Common myeloid progenitor, CD34-positive (primary cell): ENCODE measurements around the gene KCNG2.

Source experiments
- CTCF ChIA-PET: fragments of 350-600 bp; sonication (Branson Sonifier 250); formaldehyde crosslinking; loops from one replicate; lab custom pipeline; 2021; ENCODE audit warnings: antibody characterized with exemption; lab: Charles Lee
- POLR2A ChIA-PET: fragments of 350-600 bp; sonication (Branson Sonifier 250); formaldehyde crosslinking; loops from one replicate; lab custom pipeline; 2021; ENCODE audit warnings: antibody characterized with exemption; lab: Charles Lee
- DNase-seq, 3 donors: peaks; one replicate each; pipeline versions ENCODE4 v3.0.0 to v3.0.0-alpha.2; 2013
- H3K27ac ChIP-seq, 2 experiments: 1 replicate in 1 of 2; 2 replicates in 1 of 2; pipeline ENCODE4 v1.7.0; 2013; ENCODE audit warnings: inconsistent platforms in 2 of 2, low read length in 2 of 2, mild to moderate bottlenecking in 2 of 2, low read depth in 1 of 2, moderate library complexity in 1 of 2; ENCODE audit not compliant: severe bottlenecking in 2 of 2, insufficient read depth in 1 of 2, poor library complexity in 1 of 2
- H3K27me3 ChIP-seq, 5 experiments: replicated peaks in 2 of 5; 1 replicate in 3 of 5; 2 replicates in 2 of 5; pipeline versions ENCODE4 v1.6.1 to v1.7.0; 2013; ENCODE audit warnings: low read length in 4 of 5, mild to moderate bottlenecking in 2 of 5, moderate library complexity in 2 of 5, inconsistent platforms in 1 of 5; ENCODE audit not compliant: insufficient read depth in 5 of 5, control insufficient read depth in 4 of 5
- H3K36me3 ChIP-seq, 4 experiments: 1 replicate in 2 of 4; 2 replicates in 2 of 4; pipeline versions ENCODE4 v1.6.1 to v1.7.0; 2013; ENCODE audit warnings: low read length in 3 of 4, control low read depth in 1 of 4, mild to moderate bottlenecking in 1 of 4; ENCODE audit not compliant: control insufficient read depth in 4 of 4, insufficient read depth in 4 of 4
- H3K4me1 ChIP-seq, 4 experiments: 1 replicate in 3 of 4; 2 replicates in 1 of 4; pipeline versions ENCODE4 v1.6.1 to v1.7.1; 2013; ENCODE audit warnings: low read length in 3 of 4, mild to moderate bottlenecking in 3 of 4, control low read depth in 1 of 4, inconsistent platforms in 1 of 4, moderate library complexity in 1 of 4; ENCODE audit not compliant: control insufficient read depth in 4 of 4, insufficient read depth in 4 of 4; ENCODE audit errors: control extremely low read depth in 1 of 4
- H3K4me3 ChIP-seq, 7 experiments: 1 replicate in 4 of 7; 2 replicates in 3 of 7; pipeline versions ENCODE4 v1.5.1 to v1.7.0; 2013; ENCODE audit warnings: mild to moderate bottlenecking in 7 of 7, low read length in 6 of 7, moderate library complexity in 6 of 7, inconsistent platforms in 2 of 7, low read depth in 2 of 7, control low read depth in 1 of 7; ENCODE audit not compliant: insufficient read depth in 4 of 7, control insufficient read depth in 1 of 7; ENCODE audit errors: extremely low read depth in 1 of 7
- H3K9me3 ChIP-seq, 5 experiments: 1 replicate in 4 of 5; 2 replicates in 1 of 5; pipeline versions ENCODE4 v1.6.1 to v1.7.1; 2013; ENCODE audit warnings: low read length in 4 of 5, mild to moderate bottlenecking in 2 of 5, inconsistent platforms in 1 of 5, low read depth in 1 of 5, moderate library complexity in 1 of 5; ENCODE audit not compliant: control insufficient read depth in 4 of 5, insufficient read depth in 2 of 5; ENCODE audit errors: control extremely low read depth in 1 of 5
- WGBS: methylation state at CpG from one replicate; pipeline ENCODE4 v1.1.5; 2013; ENCODE audit not compliant: insufficient coverage; 5-methylcytosine and 5-hydroxymethylcytosine counted together

Gene KCNG2

GRCh38 chr18:79829136-79829854, 31.6 kb downstream of the KCNG2 start:
- Histone ChIP-seq H3K4me1 (peaks cover 0 to 4% (median 0%) of the 10 kb centered on the region in 4 experiments), H3K9me3 (peaks cover 0 to 3% (median 0%) of the 10 kb centered on the region in 5 experiments), H3K4me3 (no peak overlapping the region), H3K27me3 (no peaks in the 10 kb centered on the region), H3K36me3 (no peaks in the 10 kb centered on the region), H3K27ac (no peak overlapping the region)
- ChIA-PET CTCF (interaction anchor here (1.1 kb wide), 1 partner anchor 11 kb away, joined by 3 read pairs; no protein-coding TSS in a partner anchor), POLR2A (no interaction called here)
- DNase-seq: no peak
- 89% methylated on average over 12 of the region's 17 CpGs for whole genome bisulfite sequencing

- ChIA-PET POLR2A (no interaction called here), CTCF (no interaction called here)
- H3K27ac ChIP-seq: no peak overlapping the region
- H3K27me3 ChIP-seq: no peaks in the 10 kb centered on the region
- H3K4me3 ChIP-seq: no peak overlapping the region
- peaks cover 0 to 11% (median 8%) of the 10 kb centered on the region in 5 experiments for H3K9me3 ChIP-seq
- no peak for DNase-seq
- H3K36me3 ChIP-seq: no peaks in the 10 kb centered on the region
- no peaks in the 10 kb centered on the region for H3K4me1 ChIP-seq
- WGBS: 82% methylated on average over 3 of the region's 3 CpGs
These were observed 34.4 kb downstream of the KCNG2 start for GRCh38 chr18:79832169-79832568.

GRCh38 chr18:79834834-79835233, 37.1 kb downstream of the KCNG2 start:
- 100% methylated on average over 3 of the region's 6 CpGs for WGBS
- POLR2A ChIA-PET: no interaction called here
- Histone ChIP-seq H3K27ac (no peak overlapping the region), H3K9me3 (peaks cover 0 to 11% (median 8%) of the 10 kb centered on the region in 5 experiments), H3K27me3 (no peaks in the 10 kb centered on the region), H3K36me3 (no peaks in the 10 kb centered on the region), H3K4me1 (no peaks in the 10 kb centered on the region), H3K4me3 (no peak overlapping the region)
- no peak for DNase-seq
- CTCF ChIA-PET: no interaction called here

GRCh38 chr18:79841936-79842335, 44.2 kb downstream of the KCNG2 start:
- Histone ChIP-seq H3K27me3 (no peaks in the 10 kb centered on the region), H3K9me3 (peaks cover 3 to 28% (median 3%) of the 10 kb centered on the region in 5 experiments), H3K4me1 (no peaks in the 10 kb centered on the region), H3K36me3 (no peaks in the 10 kb centered on the region), H3K27ac (no peak overlapping the region), H3K4me3 (no peak overlapping the region)
- 93% methylated on average over 4 of the region's 4 CpGs for WGBS
- DNase-seq: no peak
- CTCF ChIA-PET: no interaction called here
- POLR2A ChIA-PET: no interaction called here

GRCh38 chr18:79844999-79845563, 47.3 kb downstream of the KCNG2 start:
- ChIA-PET POLR2A (no interaction called here), CTCF (no interaction called here)
- no peaks in the 10 kb centered on the region for H3K36me3 ChIP-seq
- no peaks in the 10 kb centered on the region for H3K4me1 ChIP-seq
- no peak overlapping the region for H3K27ac ChIP-seq
- WGBS: 88% methylated on average over 10 of the region's 10 CpGs
- H3K4me3 ChIP-seq: no peak overlapping the region
- no peak for DNase-seq
- H3K27me3 ChIP-seq: no peaks in the 10 kb centered on the region
- peaks cover 0 to 28% (median 3%) of the 10 kb centered on the region in 5 experiments for H3K9me3 ChIP-seq

- ChIA-PET POLR2A (no interaction called here), CTCF (no interaction called here)
- DNase-seq: no peak
- Histone ChIP-seq H3K9me3 (peaks cover 0 to 20% (median 2%) of the 10 kb centered on the region in 5 experiments), H3K4me1 (no peaks in the 10 kb centered on the region), H3K27ac (no peak overlapping the region), H3K36me3 (no peaks in the 10 kb centered on the region), H3K27me3 (no peaks in the 10 kb centered on the region), H3K4me3 (no peak overlapping the region)
- WGBS: 90% methylated on average over 16 of the region's 17 CpGs
These were observed 49.3 kb downstream of the KCNG2 start for GRCh38 chr18:79846936-79847557.
